Prostate gland (tissue), 2 donors: Measurements from ENCODE around the gene NCOA7.

Experiments used
- POLR2A ChIP-seq: fragments of 450-650 bp; IDR thresholded peaks from one replicate; pipeline ENCODE4 v1.6.1; 2016; ENCODE audit warnings: antibody characterized with exemption, mild to moderate bottlenecking
- TF ChIP-seq, protein P1 (sequence below), 4 experiments: fragments of 200-600 bp in 2 of 4; fragments of 450-650 bp in 2 of 4; sonication (generic) in 2 of 4; IDR thresholded peaks; 1 replicate in 3 of 4; 2 replicates in 1 of 4; pipeline ENCODE4 v1.5.1; 2016 to 2019; ENCODE audit warnings: antibody characterized with exemption in 4 of 4, mild to moderate bottlenecking in 2 of 4, moderate library complexity in 2 of 4

DNA sequence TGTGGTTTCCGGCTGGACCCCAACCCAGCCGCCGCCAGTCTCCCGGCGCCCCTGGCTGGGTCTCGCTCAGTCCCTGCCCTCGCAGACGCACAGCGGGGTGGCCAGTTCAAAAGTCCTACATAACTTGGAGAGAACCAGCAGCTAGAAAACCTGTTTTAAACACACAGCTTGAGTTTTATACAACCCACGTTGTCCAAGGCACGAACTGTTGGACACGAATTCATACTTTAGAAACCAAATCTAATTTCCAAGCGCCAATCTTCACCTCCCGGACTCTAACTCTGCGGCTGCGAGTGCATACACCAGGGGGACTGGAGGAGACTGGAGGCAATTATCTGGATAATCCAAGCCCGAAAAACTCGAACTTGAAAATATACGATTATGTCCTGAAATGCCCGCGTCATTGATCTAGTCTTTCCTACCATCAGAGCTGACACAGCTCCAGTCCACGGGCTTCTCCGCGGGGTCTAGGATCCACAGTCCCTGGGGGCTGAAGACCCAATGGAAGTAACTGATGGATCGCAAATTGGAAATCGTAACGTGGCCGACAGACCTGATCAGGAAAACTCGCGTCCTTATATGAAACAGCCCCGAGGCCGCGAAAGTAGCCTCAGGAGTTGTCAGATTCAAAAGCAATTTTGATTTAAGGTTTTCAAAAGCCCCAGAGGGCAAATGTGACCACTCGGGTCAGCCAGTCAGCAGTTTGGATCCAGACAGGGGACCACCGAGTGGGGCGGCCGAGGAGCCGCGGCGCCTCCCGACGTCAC, 42.2 kb upstream of the NCOA7 start:
- TF ChIP-seq, protein P1, sequence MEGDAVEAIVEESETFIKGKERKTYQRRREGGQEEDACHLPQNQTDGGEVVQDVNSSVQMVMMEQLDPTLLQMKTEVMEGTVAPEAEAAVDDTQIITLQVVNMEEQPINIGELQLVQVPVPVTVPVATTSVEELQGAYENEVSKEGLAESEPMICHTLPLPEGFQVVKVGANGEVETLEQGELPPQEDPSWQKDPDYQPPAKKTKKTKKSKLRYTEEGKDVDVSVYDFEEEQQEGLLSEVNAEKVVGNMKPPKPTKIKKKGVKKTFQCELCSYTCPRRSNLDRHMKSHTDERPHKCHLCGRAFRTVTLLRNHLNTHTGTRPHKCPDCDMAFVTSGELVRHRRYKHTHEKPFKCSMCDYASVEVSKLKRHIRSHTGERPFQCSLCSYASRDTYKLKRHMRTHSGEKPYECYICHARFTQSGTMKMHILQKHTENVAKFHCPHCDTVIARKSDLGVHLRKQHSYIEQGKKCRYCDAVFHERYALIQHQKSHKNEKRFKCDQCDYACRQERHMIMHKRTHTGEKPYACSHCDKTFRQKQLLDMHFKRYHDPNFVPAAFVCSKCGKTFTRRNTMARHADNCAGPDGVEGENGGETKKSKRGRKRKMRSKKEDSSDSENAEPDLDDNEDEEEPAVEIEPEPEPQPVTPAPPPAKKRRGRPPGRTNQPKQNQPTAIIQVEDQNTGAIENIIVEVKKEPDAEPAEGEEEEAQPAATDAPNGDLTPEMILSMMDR (IDR thresholded peaks at IDR 0.05), result no peak
- TF ChIP-seq POLR2A, result no peak
